ENCODE measurements around the gene STPG4. TPM values are rescaled to one million over a fixed set of nuclear protein-coding genes. Genes with fewer than 3 reads are reported as not detected.

STPG4 gene
- total RNA-seq, 1 experiment from 2014 or later = 0.79 TPM

DNA sequence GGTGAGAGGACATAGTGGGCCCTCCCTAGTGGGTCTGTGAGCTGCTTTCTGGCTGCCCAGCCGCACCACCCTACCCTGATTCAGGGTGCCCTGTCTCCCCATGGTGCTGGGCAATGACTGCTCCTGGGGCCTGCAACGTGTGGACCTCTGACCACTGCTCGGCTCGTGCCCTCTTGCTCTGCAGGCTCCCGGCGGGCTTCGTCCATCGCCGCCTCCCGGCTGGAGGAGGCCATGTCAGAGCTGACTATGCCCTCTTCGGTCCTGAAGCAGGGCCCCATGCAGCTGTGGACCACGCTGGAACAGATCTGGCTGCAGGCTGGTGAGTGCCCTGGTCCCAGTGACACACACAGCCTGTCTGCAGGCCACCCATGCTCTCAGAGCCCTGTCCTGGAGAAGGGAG, 103.5 kb downstream of the STPG4 start:
- CTCF ChIA-PET = no interaction called here
- Histone ChIP-seq H3K27me3 (replicated peaks; ENCODE audit: control insufficient read depth, insufficient read depth, low read length) (no peaks in the 10 kb centered on the region), H3K4me1 (no peaks in the 10 kb centered on the region), H3K4me3 (ENCODE audit: low read depth, low read length) (no peak overlapping the region), H3K9me3 (no peaks in the 10 kb centered on the region), H3K36me3 (ENCODE audit: control insufficient read depth, insufficient read depth, low read length) (no peaks in the 10 kb centered on the region)
- H3K36me3 Mint-ChIP-seq (ENCODE audit: insufficient read depth, unreplicated experiment) = peaks cover 59% of the 10 kb centered on the region
- no peaks in the 10 kb centered on the region for H3K27me3 Mint-ChIP-seq (ENCODE audit: insufficient read depth, unreplicated experiment)
- no peaks in the 10 kb centered on the region for H3K9me3 Mint-ChIP-seq (ENCODE audit: unreplicated experiment)
- no TSS peak for BruUV-seq (replicated peaks)
- H3K27ac Mint-ChIP-seq (ENCODE audit: unreplicated experiment) = no peak overlapping the region
- intact Hi-C loops (cut with micrococcal nuclease; ENCODE audit: unreplicated experiment) = no loop called here
- no peak overlapping the region for H3K4me3 Mint-ChIP-seq (ENCODE audit: unreplicated experiment)
- POLR2A ChIA-PET = no interaction called here
- DNase-seq = no peak
- H3K4me1 Mint-ChIP-seq (ENCODE audit: low read depth, unreplicated experiment) = peaks cover 9% of the 10 kb centered on the region
- TF ChIP-seq, protein P1, sequence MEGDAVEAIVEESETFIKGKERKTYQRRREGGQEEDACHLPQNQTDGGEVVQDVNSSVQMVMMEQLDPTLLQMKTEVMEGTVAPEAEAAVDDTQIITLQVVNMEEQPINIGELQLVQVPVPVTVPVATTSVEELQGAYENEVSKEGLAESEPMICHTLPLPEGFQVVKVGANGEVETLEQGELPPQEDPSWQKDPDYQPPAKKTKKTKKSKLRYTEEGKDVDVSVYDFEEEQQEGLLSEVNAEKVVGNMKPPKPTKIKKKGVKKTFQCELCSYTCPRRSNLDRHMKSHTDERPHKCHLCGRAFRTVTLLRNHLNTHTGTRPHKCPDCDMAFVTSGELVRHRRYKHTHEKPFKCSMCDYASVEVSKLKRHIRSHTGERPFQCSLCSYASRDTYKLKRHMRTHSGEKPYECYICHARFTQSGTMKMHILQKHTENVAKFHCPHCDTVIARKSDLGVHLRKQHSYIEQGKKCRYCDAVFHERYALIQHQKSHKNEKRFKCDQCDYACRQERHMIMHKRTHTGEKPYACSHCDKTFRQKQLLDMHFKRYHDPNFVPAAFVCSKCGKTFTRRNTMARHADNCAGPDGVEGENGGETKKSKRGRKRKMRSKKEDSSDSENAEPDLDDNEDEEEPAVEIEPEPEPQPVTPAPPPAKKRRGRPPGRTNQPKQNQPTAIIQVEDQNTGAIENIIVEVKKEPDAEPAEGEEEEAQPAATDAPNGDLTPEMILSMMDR (IDR thresholded peaks at IDR 0.05; ENCODE audit: insufficient read depth in 1 of 2, low read depth in 1 of 2, low read length in 1 of 2, severe bottlenecking in 1 of 2, unreplicated experiment in 1 of 2) = no peak

DNA sequence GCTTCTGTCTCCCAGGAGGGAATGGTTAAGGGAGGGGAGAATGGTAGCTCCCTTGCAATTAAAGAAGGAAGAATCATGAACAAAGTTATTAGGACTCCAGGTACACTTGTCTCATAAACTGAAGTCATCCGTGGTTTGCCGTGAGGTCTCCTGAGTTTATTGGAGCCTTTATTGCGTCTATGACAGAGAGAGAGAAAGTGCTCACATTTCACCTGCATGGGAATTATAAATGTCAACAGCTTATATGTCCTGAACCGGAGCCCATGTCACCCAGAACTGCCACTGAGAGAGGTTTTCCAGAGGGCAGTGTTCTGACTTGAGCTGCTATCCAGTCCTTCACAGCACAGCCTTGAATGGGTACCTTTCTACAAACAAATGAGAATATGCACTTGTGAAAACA, 104.3 kb downstream of the STPG4 start:
- TF ChIP-seq, protein P1 (IDR thresholded peaks at IDR 0.05; ENCODE audit: insufficient read depth in 1 of 2, low read depth in 1 of 2, low read length in 1 of 2, severe bottlenecking in 1 of 2, unreplicated experiment in 1 of 2) = no peak
- peaks cover under 1% of the 10 kb centered on the region for H3K4me1 Mint-ChIP-seq (ENCODE audit: low read depth, unreplicated experiment)
- H3K4me3 ChIP-seq (ENCODE audit: low read depth, low read length) = no peak overlapping the region
- peaks cover 53% of the 10 kb centered on the region for H3K36me3 Mint-ChIP-seq (ENCODE audit: insufficient read depth, unreplicated experiment)
- ChIA-PET CTCF (no interaction called here), POLR2A (interaction anchor here (0.6 kb wide), 1 partner anchor 258 kb away, joined by 8 read pairs; no protein-coding TSS in a partner anchor)
- no TSS peak for BruUV-seq (replicated peaks)
- no peaks in the 10 kb centered on the region for H3K9me3 ChIP-seq
- no peak overlapping the region for H3K27ac Mint-ChIP-seq (ENCODE audit: unreplicated experiment)
- no peaks in the 10 kb centered on the region for H3K27me3 Mint-ChIP-seq (ENCODE audit: insufficient read depth, unreplicated experiment)
- H3K9me3 Mint-ChIP-seq (ENCODE audit: unreplicated experiment) = no peaks in the 10 kb centered on the region
- intact Hi-C loops (cut with micrococcal nuclease; ENCODE audit: unreplicated experiment) = no loop called here
- H3K4me1 ChIP-seq = no peaks in the 10 kb centered on the region
- no peaks in the 10 kb centered on the region for H3K27me3 ChIP-seq (replicated peaks; ENCODE audit: control insufficient read depth, insufficient read depth, low read length)
- H3K36me3 ChIP-seq (ENCODE audit: control insufficient read depth, insufficient read depth, low read length) = no peaks in the 10 kb centered on the region
- no peak overlapping the region for H3K4me3 Mint-ChIP-seq (ENCODE audit: unreplicated experiment)
- DNase-seq = no peak

DNA sequence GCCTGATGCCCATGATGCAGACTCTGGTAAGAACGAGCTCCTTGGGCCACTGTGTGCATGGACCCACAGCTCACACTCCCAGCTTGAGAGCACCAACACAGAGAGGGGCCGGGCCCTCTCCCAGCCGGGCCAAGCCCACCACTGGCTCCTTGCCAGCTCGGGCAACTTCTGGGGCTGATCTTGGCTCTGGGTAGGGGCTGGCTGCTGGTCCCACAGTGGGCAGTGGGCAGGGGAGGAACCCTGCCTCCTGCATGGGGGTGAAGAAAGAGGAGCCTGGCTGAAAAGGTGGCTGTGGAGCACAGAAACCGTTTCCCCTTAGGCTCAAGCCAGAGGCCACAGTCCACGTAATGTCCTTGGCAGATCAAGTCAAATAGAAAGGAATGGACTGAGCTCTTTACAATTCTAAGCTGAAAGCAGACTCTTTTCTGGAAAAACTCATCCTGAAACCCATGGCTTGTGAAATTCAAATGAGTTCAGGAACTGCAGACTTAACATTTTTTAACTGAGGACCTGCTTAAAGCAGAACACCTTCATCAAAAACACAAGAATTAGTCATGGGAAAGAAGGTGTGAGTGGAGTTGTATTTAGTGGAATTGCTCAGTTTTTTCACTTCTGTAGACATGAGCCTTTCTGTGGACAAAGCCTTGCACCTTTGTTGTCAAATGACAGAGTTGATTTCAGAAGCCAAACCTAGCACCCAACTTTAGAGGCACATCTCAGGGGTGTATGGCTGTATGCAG, 104.9 kb downstream of the STPG4 start:
- intact Hi-C loops (cut with micrococcal nuclease; ENCODE audit: unreplicated experiment) = no loop called here
- BruUV-seq (replicated peaks) = no TSS peak
- Mint-ChIP-seq H3K4me1 (ENCODE audit: low read depth, unreplicated experiment) (no peaks in the 10 kb centered on the region), H3K36me3 (ENCODE audit: insufficient read depth, unreplicated experiment) (peaks cover 54% of the 10 kb centered on the region), H3K27me3 (ENCODE audit: insufficient read depth, unreplicated experiment) (no peaks in the 10 kb centered on the region), H3K9me3 (ENCODE audit: unreplicated experiment) (no peaks in the 10 kb centered on the region), H3K4me3 (ENCODE audit: unreplicated experiment) (no peak overlapping the region), H3K27ac (ENCODE audit: unreplicated experiment) (no peak overlapping the region)
- no peaks in the 10 kb centered on the region for H3K27me3 ChIP-seq (replicated peaks; ENCODE audit: control insufficient read depth, insufficient read depth, low read length)
- no peak overlapping the region for H3K4me3 ChIP-seq (ENCODE audit: low read depth, low read length)
- ChIA-PET POLR2A (interaction anchor here (0.6 kb wide), 1 partner anchor 259 kb away, joined by 8 read pairs; no protein-coding TSS in a partner anchor), CTCF (no interaction called here)
- TF ChIP-seq, protein P1 (IDR thresholded peaks at IDR 0.05; ENCODE audit: insufficient read depth in 1 of 2, low read depth in 1 of 2, low read length in 1 of 2, severe bottlenecking in 1 of 2, unreplicated experiment in 1 of 2) = no peak
- DNase-seq = no peak
- H3K9me3 ChIP-seq = no peaks in the 10 kb centered on the region
- no peaks in the 10 kb centered on the region for H3K36me3 ChIP-seq (ENCODE audit: control insufficient read depth, insufficient read depth, low read length)
- H3K4me1 ChIP-seq = no peaks in the 10 kb centered on the region
